Osteoblast (primary cell): Measurements from ENCODE around the gene CLSTN2. TPM values are rescaled to one million over a fixed set of nuclear protein-coding genes. Genes with fewer than 3 reads are reported as not detected.
A peak's percentile ranks its signal among the peaks of the same experiment; 100 is the strongest.

Source experiments
- DNase-seq: peaks from one replicate; pipeline ENCODE4 v3.0.0; 2011; ENCODE audit warnings: low spot score, mixed read lengths; ENCODE audit not compliant: insufficient read length; ENCODE audit errors: missing footprints
- H2AFZ ChIP-seq: 2 replicates; pipeline ENCODE4 v1.6.0; 2011; ENCODE audit warnings: mild to moderate bottlenecking, low read length
- H3K27ac ChIP-seq: 2 replicates; pipeline ENCODE4 v1.5.1; 2011; ENCODE audit warnings: mild to moderate bottlenecking, low read depth, low read length, moderate library complexity
- H3K27me3 ChIP-seq: 2 replicates; pipeline ENCODE4 v1.6.0; 2012; ENCODE audit warnings: mild to moderate bottlenecking, control low read depth, inconsistent platforms, low read length, moderate library complexity; ENCODE audit not compliant: insufficient read depth
- H3K36me3 ChIP-seq: 2 replicates; pipeline ENCODE4 v1.5.1; 2011; ENCODE audit warnings: mild to moderate bottlenecking, low read length, control low read depth, moderate library complexity; ENCODE audit not compliant: insufficient read depth
- H3K4me1 ChIP-seq: 2 replicates; pipeline ENCODE4 v1.5.1; 2011; ENCODE audit warnings: mild to moderate bottlenecking, low read length, control low read depth, moderate library complexity; ENCODE audit not compliant: insufficient read depth
- H3K4me2 ChIP-seq: 2 replicates; pipeline ENCODE4 v1.6.0; 2011; ENCODE audit warnings: mild to moderate bottlenecking, low read length; ENCODE audit not compliant: insufficient read depth
- H3K4me3 ChIP-seq: fragments of 200-600 bp; sonication (generic); 3 replicates; pipeline ENCODE4 v1.5.1; 2012; ENCODE audit warnings: mild to moderate bottlenecking, low read length, inconsistent platforms; ENCODE audit not compliant: insufficient read depth
- H3K79me2 ChIP-seq: 2 replicates; pipeline ENCODE4 v1.6.0; 2012; ENCODE audit warnings: mild to moderate bottlenecking, low read length, control low read depth, inconsistent platforms; ENCODE audit not compliant: insufficient read depth
- H3K9me3 ChIP-seq: 2 replicates; pipeline ENCODE4 v1.5.1; 2011; ENCODE audit warnings: low read depth, low read length, control low read depth
- H4K20me1 ChIP-seq: 2 replicates; pipeline ENCODE4 v1.6.0; 2012; ENCODE audit warnings: mild to moderate bottlenecking, low read length, control low read depth; ENCODE audit not compliant: insufficient read depth
- total RNA-seq: library from RNA; depleted of rRNA; stranded (reverse); fragments of >200 nt; gene quantifications from 2 replicates; pipeline ENCODE4 v1.2.3, GENCODE V29; 2012
- TF ChIP-seq, protein P1 (sequence below): IDR thresholded peaks from 2 replicates; pipeline ENCODE4 v1.5.1; 2011; ENCODE audit warnings: mild to moderate bottlenecking, low read depth, low read length, moderate library complexity; ENCODE audit errors: extremely low read depth

The CLSTN2 gene
- total RNA-seq, 1 donor, result under 0.01 TPM

DNA sequence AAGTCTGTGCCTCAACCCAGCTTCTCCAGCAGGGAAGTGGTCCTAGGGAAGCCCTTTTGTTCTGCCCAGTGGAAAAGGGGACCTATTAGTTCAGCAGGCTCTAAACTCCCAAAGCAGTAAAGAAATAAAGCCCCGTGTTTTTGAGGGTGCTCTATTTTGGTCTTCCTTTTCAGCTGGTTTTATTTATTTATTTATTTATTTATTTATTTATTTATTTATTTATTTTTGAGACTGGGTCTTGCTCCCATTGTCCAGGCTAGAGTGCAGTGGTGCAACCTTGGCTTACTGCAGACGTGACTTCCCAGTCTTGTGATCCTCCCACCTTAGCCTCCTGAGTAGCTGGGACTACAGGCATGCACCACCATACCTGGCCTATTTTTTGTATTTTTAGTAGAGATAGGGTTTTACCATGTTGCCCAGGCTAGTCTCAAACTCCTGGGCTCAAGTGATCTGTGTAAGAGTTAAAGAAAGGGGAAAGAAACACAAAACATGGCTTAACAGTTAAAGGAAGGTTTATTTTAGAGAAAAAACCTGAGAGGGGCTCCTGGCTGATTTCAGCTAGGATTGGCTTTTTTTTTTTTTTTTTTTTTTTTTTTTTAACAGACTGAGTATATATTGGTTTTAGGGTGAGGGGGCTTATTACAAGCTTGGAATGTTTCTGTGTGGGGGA is 154.6 kb downstream of the CLSTN2 start:
- no peak overlapping the region for H2AFZ ChIP-seq
- H3K79me2 ChIP-seq, result no peaks in the 10 kb centered on the region
- no peaks in the 10 kb centered on the region for H3K27me3 ChIP-seq
- H3K4me2 ChIP-seq, result no peak overlapping the region
- DNase-seq, result no peak
- TF ChIP-seq, protein P1, sequence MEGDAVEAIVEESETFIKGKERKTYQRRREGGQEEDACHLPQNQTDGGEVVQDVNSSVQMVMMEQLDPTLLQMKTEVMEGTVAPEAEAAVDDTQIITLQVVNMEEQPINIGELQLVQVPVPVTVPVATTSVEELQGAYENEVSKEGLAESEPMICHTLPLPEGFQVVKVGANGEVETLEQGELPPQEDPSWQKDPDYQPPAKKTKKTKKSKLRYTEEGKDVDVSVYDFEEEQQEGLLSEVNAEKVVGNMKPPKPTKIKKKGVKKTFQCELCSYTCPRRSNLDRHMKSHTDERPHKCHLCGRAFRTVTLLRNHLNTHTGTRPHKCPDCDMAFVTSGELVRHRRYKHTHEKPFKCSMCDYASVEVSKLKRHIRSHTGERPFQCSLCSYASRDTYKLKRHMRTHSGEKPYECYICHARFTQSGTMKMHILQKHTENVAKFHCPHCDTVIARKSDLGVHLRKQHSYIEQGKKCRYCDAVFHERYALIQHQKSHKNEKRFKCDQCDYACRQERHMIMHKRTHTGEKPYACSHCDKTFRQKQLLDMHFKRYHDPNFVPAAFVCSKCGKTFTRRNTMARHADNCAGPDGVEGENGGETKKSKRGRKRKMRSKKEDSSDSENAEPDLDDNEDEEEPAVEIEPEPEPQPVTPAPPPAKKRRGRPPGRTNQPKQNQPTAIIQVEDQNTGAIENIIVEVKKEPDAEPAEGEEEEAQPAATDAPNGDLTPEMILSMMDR, result no peak
- H3K4me3 ChIP-seq, result no peak overlapping the region
- no peak overlapping the region for H3K27ac ChIP-seq
- no peaks in the 10 kb centered on the region for H3K36me3 ChIP-seq
- no peaks in the 10 kb centered on the region for H4K20me1 ChIP-seq
- H3K4me1 ChIP-seq, result no peaks in the 10 kb centered on the region
- H3K9me3 ChIP-seq, result no peaks in the 10 kb centered on the region

DNA sequence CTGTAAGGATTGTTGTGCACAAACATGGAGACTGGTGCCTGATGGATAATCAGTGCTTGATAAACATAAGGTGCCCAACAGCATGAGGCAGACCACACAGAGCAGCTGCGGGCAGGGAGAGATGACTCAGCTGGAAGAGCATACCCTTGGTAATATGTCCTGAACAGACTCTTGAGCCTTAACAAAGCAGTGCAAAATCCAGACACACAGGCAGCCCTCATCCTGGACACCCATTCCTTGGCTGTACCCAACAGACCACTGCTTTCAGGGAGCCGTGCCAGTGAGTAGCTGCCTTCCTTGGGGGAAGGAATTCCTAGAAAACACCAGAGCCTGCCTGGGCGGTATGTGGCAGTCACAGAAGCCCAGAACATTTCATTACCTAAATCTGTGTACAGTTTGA is 156.2 kb downstream of the CLSTN2 start:
- DNase-seq, result no peak
- no peaks in the 10 kb centered on the region for H3K4me1 ChIP-seq
- no peak overlapping the region for H3K27ac ChIP-seq
- H3K27me3 ChIP-seq, result no peaks in the 10 kb centered on the region
- no peaks in the 10 kb centered on the region for H3K79me2 ChIP-seq
- H2AFZ ChIP-seq, result no peak overlapping the region
- no peaks in the 10 kb centered on the region for H4K20me1 ChIP-seq
- H3K36me3 ChIP-seq, result no peaks in the 10 kb centered on the region
- TF ChIP-seq, protein P1, result no peak
- no peaks in the 10 kb centered on the region for H3K9me3 ChIP-seq
- H3K4me3 ChIP-seq, result no peak overlapping the region
- no peak overlapping the region for H3K4me2 ChIP-seq

DNA sequence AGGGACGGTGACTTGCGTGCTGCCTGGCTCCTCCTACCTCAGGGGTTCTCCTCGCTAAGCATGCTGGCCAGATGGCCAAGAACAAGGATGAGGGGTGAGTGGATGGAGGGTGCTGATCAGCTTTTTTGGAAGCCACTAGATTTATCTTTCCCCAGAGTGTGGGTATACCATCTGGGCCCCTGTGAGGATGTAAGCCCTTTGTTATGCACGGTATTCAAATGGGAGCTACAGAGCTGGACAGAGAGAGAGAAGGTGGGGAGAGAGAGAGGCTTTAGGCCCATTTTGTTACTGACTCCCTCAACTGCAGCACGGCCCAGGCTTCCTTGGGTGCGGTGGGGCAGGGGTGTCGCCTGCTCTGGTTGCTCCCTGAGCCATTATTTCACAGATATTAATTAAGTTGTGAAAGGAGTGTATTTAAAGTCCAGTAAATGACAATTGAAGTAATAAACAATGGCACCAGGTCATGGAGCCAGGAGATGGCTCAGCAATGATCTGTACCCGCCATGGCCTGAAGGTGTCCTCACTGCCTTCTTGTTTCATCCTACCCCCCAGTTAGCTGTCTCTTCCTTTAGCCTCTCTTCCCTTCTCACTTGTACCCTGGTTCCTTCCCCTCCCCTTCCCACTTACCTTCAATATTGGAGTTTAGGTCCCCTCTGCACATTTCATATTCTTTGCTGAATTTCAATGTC is 158.0 kb downstream of the CLSTN2 start:
- H3K79me2 ChIP-seq, result no peaks in the 10 kb centered on the region
- H3K27ac ChIP-seq, result no peak overlapping the region
- no peaks in the 10 kb centered on the region for H3K36me3 ChIP-seq
- no peaks in the 10 kb centered on the region for H3K27me3 ChIP-seq
- H3K4me1 ChIP-seq, result no peaks in the 10 kb centered on the region
- no peak for DNase-seq
- H3K9me3 ChIP-seq, result no peaks in the 10 kb centered on the region
- TF ChIP-seq, protein P1, result no peak
- no peak overlapping the region for H2AFZ ChIP-seq
- no peaks in the 10 kb centered on the region for H4K20me1 ChIP-seq
- H3K4me3 ChIP-seq, result no peak overlapping the region
- H3K4me2 ChIP-seq, result no peak overlapping the region

DNA sequence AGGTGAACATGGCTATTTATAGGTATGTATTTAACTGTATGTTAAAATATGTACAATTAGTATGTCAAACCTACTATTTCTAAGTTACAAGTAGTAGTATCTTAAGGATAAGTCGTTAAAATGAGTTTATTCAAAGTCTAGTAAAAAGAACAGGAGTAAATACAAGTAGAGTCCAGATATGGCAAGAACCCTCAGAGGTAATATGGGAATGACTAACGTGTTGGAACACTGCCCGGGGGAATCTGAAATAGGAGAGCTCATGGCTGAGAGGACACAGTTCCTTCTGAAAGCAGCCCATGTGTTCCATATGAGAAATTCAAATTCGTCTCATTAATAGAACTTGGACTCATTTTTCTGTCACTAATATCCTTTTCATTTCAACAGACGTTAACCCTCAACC is 158.8 kb downstream of the CLSTN2 start:
- H3K27ac ChIP-seq, result no peak overlapping the region
- no peaks in the 10 kb centered on the region for H3K27me3 ChIP-seq
- TF ChIP-seq, protein P1, result no peak
- peak; percentile 51 for DNase-seq
- no peaks in the 10 kb centered on the region for H3K79me2 ChIP-seq
- H3K4me2 ChIP-seq, result no peak overlapping the region
- no peaks in the 10 kb centered on the region for H4K20me1 ChIP-seq
- no peaks in the 10 kb centered on the region for H3K4me1 ChIP-seq
- no peaks in the 10 kb centered on the region for H3K9me3 ChIP-seq
- H2AFZ ChIP-seq, result no peak overlapping the region
- H3K4me3 ChIP-seq, result no peak overlapping the region
- H3K36me3 ChIP-seq, result no peaks in the 10 kb centered on the region
